Endothelial cell of umbilical vein (primary cell): ENCODE measurements around the gene MGAM2. TPM values are rescaled to one million over a fixed set of nuclear protein-coding genes. Genes with fewer than 3 reads are reported as not detected.

Experiments
- BruUV-seq: library from RNA; stranded (reverse); fragments of 400-500 nt; replicated peaks from 2 replicates; lab custom pipeline; 2021; lab: Mats Ljungman, UMichigan
- CTCF ChIA-PET: fragments of 300-600, 350-600 bp; sonication (Branson Sonifier 250); formaldehyde crosslinking; loops from one replicate; lab custom pipeline; 2021; ENCODE audit warnings: antibody characterized with exemption, inconsistent platforms; lab: Charles Lee
- POLR2A ChIA-PET: fragments of 300-600, 350-600 bp; sonication (Branson Sonifier 250); formaldehyde crosslinking; loops from one replicate; lab custom pipeline; 2021; ENCODE audit warnings: antibody characterized with exemption, inconsistent platforms; lab: Charles Lee
- DNase-seq: peaks from one replicate; pipeline ENCODE4 v3.0.0-alpha.2; 2011; ENCODE audit warnings: low read depth, low spot score
- FAIRE-seq: peaks from 2 replicates; lab custom pipeline; 2011; peaks lifted over from hg19 to GRCh38; lab: Jason Lieb, UNC
- H2AFZ ChIP-seq: 2 replicates; pipeline ENCODE4 v1.6.0; 2012; ENCODE audit warnings: low read depth, low read length, control low read depth, inconsistent platforms
- H3K27ac ChIP-seq: 2 replicates; pipeline ENCODE4 v1.5.1; 2011; ENCODE audit warnings: low read depth, mild to moderate bottlenecking, control low read depth, low read length, moderate library complexity; ENCODE audit not compliant: insufficient read depth
- H3K27me3 ChIP-seq, 2 experiments: 2 replicates each; pipeline versions ENCODE4 v1.6.0 to v1.6.1; 2011; ENCODE audit warnings: low read length in 2 of 2, mixed read lengths in 1 of 2; ENCODE audit not compliant: control insufficient read depth in 2 of 2, insufficient read depth in 2 of 2
- H3K36me3 ChIP-seq, 2 experiments: 2 replicates in 1 of 2; 3 replicates in 1 of 2; pipeline ENCODE4 v1.5.1; 2011; ENCODE audit warnings: low read length in 2 of 2, mild to moderate bottlenecking in 1 of 2, moderate library complexity in 1 of 2; ENCODE audit not compliant: control insufficient read depth in 2 of 2, insufficient read depth in 2 of 2; ENCODE audit errors: extremely low read depth in 1 of 2
- H3K4me1 ChIP-seq: 3 replicates; pipeline ENCODE4 v1.5.1; 2011; ENCODE audit warnings: mild to moderate bottlenecking, low read length; ENCODE audit not compliant: control insufficient read depth, insufficient read depth; ENCODE audit errors: extremely low read depth
- H3K4me2 ChIP-seq: 2 replicates; pipeline ENCODE4 v1.6.1; 2011; ENCODE audit warnings: low read length, control low read depth, mixed read lengths; ENCODE audit not compliant: insufficient read depth
- H3K4me3 ChIP-seq, 3 experiments: fragments of 200-600 bp in 1 of 3; sonication (generic), shearing (Covaris generic) in 1 of 3; replicated peaks in 1 of 3; 2 replicates each; pipeline ENCODE4 v1.5.1; 2011 to 2016; ENCODE audit warnings: control low read depth in 3 of 3, low read length in 3 of 3, mild to moderate bottlenecking in 2 of 3, inconsistent platforms in 1 of 3, low read depth in 1 of 3, moderate library complexity in 1 of 3; ENCODE audit not compliant: insufficient read depth in 1 of 3
- H3K79me2 ChIP-seq: 2 replicates; pipeline ENCODE4 v1.6.0; 2012; ENCODE audit warnings: low read length, inconsistent platforms; ENCODE audit not compliant: control insufficient read depth, insufficient read depth
- H3K9ac ChIP-seq: replicated peaks from 2 replicates; pipeline ENCODE3; 2011; ENCODE audit warnings: low read length, control low read depth; ENCODE audit not compliant: insufficient read depth; ENCODE audit errors: extremely low read depth
- H3K9me1 ChIP-seq: replicated peaks from 3 replicates; pipeline ENCODE4 v1.6.0; 2011; ENCODE audit warnings: mild to moderate bottlenecking, low read length; ENCODE audit not compliant: control insufficient read depth, insufficient read depth; ENCODE audit errors: extremely low read depth
- H3K9me3 ChIP-seq: replicated peaks from 2 replicates; pipeline ENCODE4 v1.5.1; 2012; ENCODE audit warnings: low read length, inconsistent platforms; ENCODE audit not compliant: control insufficient read depth, insufficient read depth
- H4K20me1 ChIP-seq: replicated peaks from 2 replicates; pipeline ENCODE3; 2011; ENCODE audit warnings: mild to moderate bottlenecking, low read length; ENCODE audit not compliant: control insufficient read depth, insufficient read depth; ENCODE audit errors: extremely low read depth
- EZH2 ChIP-seq: IDR thresholded peaks from 2 replicates; pipeline ENCODE4 v1.6.1; 2012; ENCODE audit warnings: borderline replicate concordance, low read depth, mild to moderate bottlenecking, moderate library complexity, low read length, inconsistent platforms; ENCODE audit not compliant: severe bottlenecking
- FOS ChIP-seq: IDR thresholded peaks from 2 replicates; pipeline ENCODE4 v1.6.1; 2011; ENCODE audit warnings: mild to moderate bottlenecking, low read length, moderate library complexity, borderline replicate concordance; ENCODE audit not compliant: insufficient read depth
- GATA2 ChIP-seq: IDR thresholded peaks from 2 replicates; pipeline ENCODE4 v1.7.0; 2011; ENCODE audit warnings: low read depth, mild to moderate bottlenecking, moderate library complexity, mixed read lengths, low read length; ENCODE audit not compliant: insufficient read length, insufficient read depth
- MAX ChIP-seq: IDR thresholded peaks from 2 replicates; pipeline ENCODE4 v1.6.1; 2011; ENCODE audit not compliant: insufficient read depth, insufficient read length
- MYC ChIP-seq: IDR thresholded peaks from one replicate; pipeline ENCODE4 v1.6.1; 2011; ENCODE audit warnings: mild to moderate bottlenecking, low read depth, low read length
- POLR2A ChIP-seq: IDR thresholded peaks from 2 replicates; pipeline ENCODE4 v1.6.1; 2012; ENCODE audit warnings: low read depth, mild to moderate bottlenecking, control low read depth, low read length
- POLR2AphosphoS5 ChIP-seq: IDR thresholded peaks from 2 replicates; pipeline ENCODE4 v1.6.1; 2012; ENCODE audit warnings: low read depth, mild to moderate bottlenecking, control low read depth, low read length, moderate library complexity; ENCODE audit not compliant: insufficient read depth
- dilution Hi-C: fragments of 300-500 bp; cut with MboI; formaldehyde crosslinking; loops from one replicate; pipeline ENCODE4 v1.15.0; 2019; ENCODE audit warnings: low sequenced_read_pairs; ENCODE audit not compliant: extremely low pct_ligation_motif_present
- intact Hi-C: fragments of 100-400 bp; cut with micrococcal nuclease; formaldehyde crosslinking; loops from one replicate; pipeline ENCODE4 v1.10.0; 2022
- polyA plus RNA-seq, 4 experiments: library from polyadenylated mRNA; depleted of rRNA in 3 of 4; stranded (reverse) in 3 of 4; unstranded in 1 of 4; fragments of >200 nt; gene quantifications; 2 replicates each; pipeline versions ENCODE4 v1.2.1 to v1.2.3, GENCODE V29; 2011 to 2012; ENCODE audit warnings: missing spikeins in 1 of 4
- total RNA-seq: library from RNA; stranded (reverse); gene quantifications from 2 replicates; pipeline ENCODE4 v1.2.3, GENCODE V29; 2021
- TF ChIP-seq, protein P1 (sequence below), 2 donors: IDR thresholded peaks; 1 replicate in 1 of 2; 2 replicates in 1 of 2; pipeline ENCODE4 v1.5.1; 2011; ENCODE audit warnings: low read length in 2 of 2, mild to moderate bottlenecking in 2 of 2, moderate library complexity in 2 of 2, control low read depth in 1 of 2, inconsistent platforms in 1 of 2, low read depth in 1 of 2; ENCODE audit not compliant: insufficient read depth in 1 of 2; ENCODE audit errors: extremely low read depth in 1 of 2

MGAM2 gene
- total and polyA plus RNA-seq, 2 donors (not counting 3 experiments of a cell fraction or from before 2014, with no cell fraction given), result not detected

DNA sequence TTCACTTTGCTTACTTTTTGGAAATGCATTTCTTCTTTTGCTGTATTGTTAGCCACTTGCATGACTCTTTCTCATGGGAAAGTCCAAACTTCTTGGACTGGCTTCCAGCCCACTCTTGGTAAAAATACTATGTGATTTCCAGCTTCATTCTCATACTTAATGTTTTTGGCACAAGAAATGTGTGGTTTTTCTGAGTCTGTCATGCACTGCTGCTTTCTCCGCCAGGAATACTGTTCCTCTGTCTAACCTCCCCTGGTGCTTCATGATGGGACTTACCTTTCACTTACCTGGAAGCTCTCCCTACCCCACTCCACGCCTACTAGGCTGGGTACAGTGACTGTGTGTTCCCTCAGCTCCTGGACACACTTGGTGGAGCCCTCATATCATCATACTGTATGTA, 18.7 kb downstream of the MGAM2 start:
- no peaks in the 10 kb centered on the region for H4K20me1 ChIP-seq
- BruUV-seq, result no TSS peak
- dilution Hi-C loops (no loop called here), intact Hi-C loops (no loop called here)
- no peak overlapping the region for H3K27ac ChIP-seq
- H3K4me1 ChIP-seq, result no peaks in the 10 kb centered on the region
- no peaks in the 10 kb centered on the region for H3K9me3 ChIP-seq
- ChIA-PET POLR2A (no interaction called here), CTCF (no interaction called here)
- DNase-seq (no peak), FAIRE-seq (no peak)
- TF ChIP-seq POLR2AphosphoS5 (no peak), POLR2A (no peak), FOS (no peak), MAX (no peak), GATA2 (no peak), EZH2 (no peak), MYC (no peak)
- TF ChIP-seq, protein P1, sequence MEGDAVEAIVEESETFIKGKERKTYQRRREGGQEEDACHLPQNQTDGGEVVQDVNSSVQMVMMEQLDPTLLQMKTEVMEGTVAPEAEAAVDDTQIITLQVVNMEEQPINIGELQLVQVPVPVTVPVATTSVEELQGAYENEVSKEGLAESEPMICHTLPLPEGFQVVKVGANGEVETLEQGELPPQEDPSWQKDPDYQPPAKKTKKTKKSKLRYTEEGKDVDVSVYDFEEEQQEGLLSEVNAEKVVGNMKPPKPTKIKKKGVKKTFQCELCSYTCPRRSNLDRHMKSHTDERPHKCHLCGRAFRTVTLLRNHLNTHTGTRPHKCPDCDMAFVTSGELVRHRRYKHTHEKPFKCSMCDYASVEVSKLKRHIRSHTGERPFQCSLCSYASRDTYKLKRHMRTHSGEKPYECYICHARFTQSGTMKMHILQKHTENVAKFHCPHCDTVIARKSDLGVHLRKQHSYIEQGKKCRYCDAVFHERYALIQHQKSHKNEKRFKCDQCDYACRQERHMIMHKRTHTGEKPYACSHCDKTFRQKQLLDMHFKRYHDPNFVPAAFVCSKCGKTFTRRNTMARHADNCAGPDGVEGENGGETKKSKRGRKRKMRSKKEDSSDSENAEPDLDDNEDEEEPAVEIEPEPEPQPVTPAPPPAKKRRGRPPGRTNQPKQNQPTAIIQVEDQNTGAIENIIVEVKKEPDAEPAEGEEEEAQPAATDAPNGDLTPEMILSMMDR (IDR thresholded peaks at IDR 0.05; ENCODE audit: extremely low read depth in 1 of 2, insufficient read depth in 1 of 2, low read depth in 1 of 2, low read length in 2 of 2), result no peak
- no peak overlapping the region for H3K4me3 ChIP-seq
- no peak overlapping the region for H3K4me2 ChIP-seq
- no peaks in the 10 kb centered on the region for H3K27me3 ChIP-seq
- H3K36me3 ChIP-seq, result no peaks in the 10 kb centered on the region
- no peak overlapping the region for H3K9ac ChIP-seq
- H2AFZ ChIP-seq, result no peak overlapping the region
- H3K79me2 ChIP-seq, result no peaks in the 10 kb centered on the region
- H3K9me1 ChIP-seq, result no peaks in the 10 kb centered on the region
